HG03571 (cell line): Measurements from ENCODE around the gene NSFL1C.
"Not testable (repeated sequence)": the region's sequence is repeated elsewhere in the genome, so short reads cannot be mapped to it uniquely, and the experiment has no call there.

Experiments used
- ATAC-seq: cut with Tn5 transposase; IDR thresholded peaks from one replicate; pipeline ENCODE4 v1.9.1; 2021; ENCODE audit not compliant: unreplicated experiment

The NSFL1C gene

DNA sequence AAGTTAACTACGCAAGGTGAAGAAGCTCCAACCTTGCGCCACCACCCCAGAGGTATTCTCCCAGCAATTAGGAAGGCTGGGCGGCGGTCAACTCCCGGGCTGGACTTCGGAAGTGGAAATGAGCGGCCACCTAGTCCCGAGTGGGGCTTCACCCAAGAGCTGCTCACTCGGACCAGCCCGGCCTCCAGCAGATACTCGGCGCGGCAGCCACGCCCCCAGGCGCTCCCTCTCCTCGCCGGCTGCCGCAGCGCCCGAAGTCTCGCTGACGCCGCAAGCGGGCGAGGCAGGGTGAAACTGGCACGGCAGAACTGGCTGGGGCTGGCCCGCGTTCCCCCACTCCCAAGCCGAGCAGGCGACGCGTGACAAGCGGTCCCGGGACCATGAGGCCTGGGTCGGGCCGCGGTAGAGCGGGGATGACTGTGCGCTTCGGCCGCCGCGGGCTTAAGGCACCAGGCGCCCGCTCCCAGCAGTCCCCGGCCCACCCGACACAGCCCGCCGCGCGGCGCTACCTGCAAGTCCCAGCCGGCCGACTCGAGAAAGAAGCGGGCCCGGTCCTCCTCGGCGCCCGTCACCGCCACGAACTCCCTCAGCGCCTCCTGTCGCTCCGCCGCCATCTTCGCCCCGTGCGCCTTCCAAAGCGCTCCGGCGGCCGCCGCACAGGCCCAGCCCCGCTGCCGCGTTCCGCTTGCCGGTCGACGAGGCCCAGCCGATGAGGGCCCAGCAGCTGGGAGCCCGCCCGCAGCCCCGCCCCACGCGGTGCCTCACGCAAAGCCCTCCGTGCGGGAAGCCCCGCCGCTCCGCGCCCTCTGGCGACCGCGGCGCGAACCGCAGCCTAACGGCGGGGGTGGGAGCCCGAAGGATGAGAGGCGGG is at the start of gene NSFL1C:
TSS of gene NSFL1C (minus strand) at position 639 of the 871 bp plus-strand sequence. CDS start at position 614, 25 bp downstream.
- ATAC-seq, result peak; percentile 80

GRCh38 chr20:1513801-1514200 is 47.2 kb upstream of the NSFL1C start:
- no peak for ATAC-seq

DNA sequence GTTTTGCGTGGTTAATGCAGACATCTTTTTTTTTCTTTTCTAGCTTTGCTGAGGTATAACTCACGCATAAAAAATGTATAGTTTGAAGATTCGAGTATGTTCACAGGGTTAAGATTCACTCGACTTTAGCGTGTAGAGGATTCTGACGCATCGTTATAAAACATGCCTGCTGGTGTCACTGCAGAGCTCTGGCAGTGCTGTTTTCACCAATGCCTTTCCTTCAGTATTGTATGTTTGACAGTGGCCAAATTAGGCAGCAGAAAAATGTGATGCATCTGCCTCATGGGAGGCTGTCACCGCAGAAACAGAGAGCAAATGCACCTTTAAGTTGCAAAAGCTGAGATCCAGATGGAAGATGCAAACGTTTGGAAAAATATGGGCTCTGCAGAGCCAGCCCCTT is 42.6 kb upstream of the NSFL1C start:
- no peak for ATAC-seq

DNA sequence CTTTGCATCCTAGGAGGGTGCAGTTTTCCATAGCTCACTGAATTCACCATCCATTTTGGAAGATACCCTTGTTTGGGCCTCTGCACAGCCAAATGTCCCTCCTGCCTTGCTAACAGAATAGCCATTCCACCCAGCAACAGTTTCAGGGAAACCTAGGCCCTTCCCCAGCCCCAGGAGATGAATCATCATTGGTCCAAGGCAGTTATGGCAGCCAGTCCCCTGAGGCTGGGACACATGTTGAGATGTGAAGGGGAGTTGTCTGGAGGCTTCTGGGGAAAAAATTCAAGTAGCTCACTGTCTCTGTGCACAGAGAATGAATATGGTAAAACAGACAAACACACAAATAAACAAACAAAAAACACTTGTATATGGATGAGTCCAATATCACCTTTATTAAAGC is 41.9 kb upstream of the NSFL1C start:
- ATAC-seq, result no peak

- no peak for ATAC-seq
Observed at GRCh38 chr20:1507276-1507675, 40.6 kb upstream of the NSFL1C start.

DNA sequence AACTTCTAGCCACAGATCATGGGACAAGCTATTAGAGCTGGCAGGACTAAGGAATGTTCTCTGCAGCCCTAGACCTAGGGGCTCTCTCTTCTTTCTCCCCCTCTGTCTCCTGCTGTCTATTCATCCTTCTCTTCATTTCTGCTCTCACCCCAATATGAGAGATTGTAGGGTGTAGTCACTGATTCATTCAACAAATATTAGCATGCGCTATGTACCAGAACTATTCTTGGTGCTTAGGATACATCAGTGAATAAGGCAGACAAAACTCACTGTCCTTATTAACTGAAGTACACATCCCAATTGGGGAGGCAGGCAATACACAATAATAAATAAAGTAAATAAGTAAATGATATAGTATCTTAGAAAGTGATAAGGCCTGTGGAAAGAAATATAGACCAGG is 39.2 kb upstream of the NSFL1C start:
- no peak for ATAC-seq

- no peak for ATAC-seq
Observed at GRCh38 chr20:1505361-1505760, 38.7 kb upstream of the NSFL1C start.

DNA sequence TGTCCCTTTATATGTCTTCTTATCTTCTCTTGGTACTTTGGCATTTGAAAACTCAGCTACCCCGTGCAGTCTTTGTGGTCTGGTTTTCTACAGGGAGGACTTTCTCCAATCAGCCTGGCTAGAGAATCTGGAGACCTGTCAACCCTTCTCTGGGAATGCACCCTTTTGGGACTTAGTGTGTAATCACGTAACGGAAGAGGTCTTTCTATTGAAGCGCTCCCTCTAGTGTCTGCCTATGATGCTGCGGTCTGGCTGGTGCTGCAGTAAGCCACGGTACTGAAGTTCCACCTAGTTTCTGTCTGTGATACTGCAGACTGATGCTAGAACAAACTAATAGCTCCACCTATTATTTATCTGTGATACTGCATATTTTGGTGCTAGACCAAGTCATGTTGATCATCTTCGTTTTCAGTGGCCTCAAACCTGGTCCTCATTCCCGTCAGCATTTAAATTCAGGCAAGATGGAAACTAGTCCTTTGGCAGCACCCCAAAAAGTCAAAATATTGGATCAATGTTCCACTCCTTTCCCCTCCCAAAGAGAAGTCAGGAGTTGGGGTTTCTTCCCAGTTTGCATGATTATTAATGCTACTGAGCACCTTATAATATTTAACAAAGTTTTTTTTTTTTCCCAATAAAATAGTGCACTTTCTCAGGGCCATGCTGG is 37.0 kb upstream of the NSFL1C start:
- ATAC-seq, result peak; percentile 96

- ATAC-seq, result no peak
Observed at GRCh38 chr20:1500496-1500895, 33.8 kb upstream of the NSFL1C start.

GRCh38 chr20:1499528-1500420 is 33.1 kb upstream of the NSFL1C start:
- no peak for ATAC-seq

- ATAC-seq, result not testable (repeated sequence)
Observed at GRCh38 chr20:1497371-1497770, 30.7 kb upstream of the NSFL1C start.

DNA sequence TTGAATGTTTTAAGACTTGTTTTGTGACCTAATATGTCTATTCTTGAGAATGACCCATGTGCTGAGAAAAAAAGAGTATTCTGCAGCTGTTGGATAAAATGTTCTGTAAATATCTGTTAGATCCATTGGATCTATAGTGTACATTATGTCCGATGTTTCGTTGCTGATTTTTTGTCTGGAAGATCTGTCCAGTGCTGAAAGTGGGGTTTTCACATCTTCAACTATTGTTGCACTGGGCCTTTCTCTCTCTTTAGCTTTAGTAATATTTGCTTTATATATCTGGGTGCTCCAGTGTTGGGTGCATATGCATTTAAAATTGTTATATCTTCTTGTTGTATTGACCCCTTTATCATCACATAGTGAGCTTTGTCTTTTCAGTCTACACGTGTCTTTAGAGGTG is 30.3 kb upstream of the NSFL1C start:
- no peak for ATAC-seq

DNA sequence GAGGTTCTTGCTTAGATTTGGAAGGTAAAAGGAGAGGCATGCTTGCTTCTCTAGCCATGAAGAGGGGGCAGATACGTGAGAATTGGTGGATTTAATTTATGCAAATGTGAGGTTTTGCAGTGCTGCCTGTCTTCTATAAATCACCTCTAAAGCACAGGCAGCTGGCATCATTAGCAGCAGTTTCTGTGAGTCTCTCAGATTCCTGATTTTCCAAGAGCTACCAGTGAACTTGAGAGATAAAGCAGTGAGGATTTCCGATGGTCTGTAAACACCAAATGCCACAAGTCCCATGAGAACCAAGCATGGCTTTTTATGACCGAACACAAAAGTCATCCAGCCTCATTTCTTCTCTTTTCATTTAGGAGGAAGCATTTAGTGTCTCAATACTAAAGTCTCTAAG is 27.8 kb upstream of the NSFL1C start:
- no peak for ATAC-seq

GRCh38 chr20:1493536-1493935 is 26.9 kb upstream of the NSFL1C start:
- ATAC-seq, result no peak

- ATAC-seq, result no peak
Observed at GRCh38 chr20:1491860-1492642, 25.4 kb upstream of the NSFL1C start.

- ATAC-seq, result no peak
Observed at GRCh38 chr20:1491281-1491840, 24.7 kb upstream of the NSFL1C start, which contains the start of gene SIRPB2. SIRPB2 (minus strand) TSS chr20:1491420; CDS start chr20:1491359, 61 bp downstream.

DNA sequence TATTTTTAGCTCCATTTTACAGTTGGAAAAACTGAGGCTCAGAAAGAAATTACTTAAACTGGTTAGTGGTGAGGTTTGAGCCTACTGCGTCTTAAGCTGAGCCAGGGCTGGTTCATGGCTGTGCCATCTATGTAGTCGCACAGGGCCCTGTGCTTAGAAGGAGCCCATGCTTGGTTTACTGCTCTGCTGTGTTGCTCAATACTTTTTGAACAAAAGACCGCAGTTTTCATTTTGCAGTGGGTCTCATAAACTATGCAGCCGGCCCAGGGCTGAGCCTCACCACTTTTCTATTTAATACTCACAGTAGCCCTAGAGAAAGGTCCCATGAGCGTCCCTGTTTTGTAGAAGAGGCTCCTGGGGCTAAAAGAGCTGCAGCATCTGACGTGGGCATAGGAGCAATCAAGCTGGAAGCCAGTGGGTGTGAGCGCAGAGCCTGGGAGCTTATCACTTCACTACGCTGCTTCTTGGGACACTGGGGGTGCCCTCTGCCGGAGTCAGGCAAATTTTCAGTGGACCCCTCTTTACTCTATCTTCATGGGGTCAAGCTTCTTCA is 24.1 kb upstream of the NSFL1C start:
- no peak for ATAC-seq

DNA sequence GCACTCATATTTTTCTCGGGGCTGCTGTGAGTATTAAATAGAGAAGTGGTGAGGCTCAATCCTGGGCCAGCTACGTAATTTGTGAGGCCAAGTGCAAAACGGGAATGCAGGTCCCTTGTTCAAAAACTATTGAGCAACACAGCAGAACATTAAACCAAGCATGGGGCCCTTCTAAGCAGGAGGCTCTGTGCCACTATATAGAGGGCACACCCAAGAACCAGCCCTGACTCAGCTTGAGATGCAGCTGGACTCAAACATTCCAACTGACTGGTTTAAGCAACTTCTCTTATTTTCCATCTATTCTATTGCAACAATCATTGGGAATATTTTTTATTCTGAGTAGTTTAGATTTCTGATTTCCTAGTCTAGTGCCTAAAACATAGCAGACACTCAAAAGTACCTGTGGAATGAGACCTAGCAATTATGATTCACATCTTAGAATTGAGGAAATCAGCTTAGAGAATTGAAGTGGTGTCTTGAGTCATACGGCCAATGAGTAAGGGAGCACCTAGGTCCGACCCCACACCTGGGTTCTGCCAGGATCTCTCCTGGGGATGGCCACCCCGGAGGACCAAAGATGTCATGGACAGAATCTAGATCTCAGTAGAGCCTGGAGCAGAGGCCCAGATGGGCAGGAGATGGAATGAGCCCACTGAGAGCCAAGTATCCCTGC is 23.3 kb upstream of the NSFL1C start:
- no peak for ATAC-seq

GRCh38 chr20:1489325-1489724 is 22.7 kb upstream of the NSFL1C start:
- ATAC-seq, result no peak
